Measurements from ENCODE around the gene SAMD1. TPM values are rescaled to one million over a fixed set of nuclear protein-coding genes. Genes with fewer than 3 reads are reported as not detected.

The SAMD1 gene
- polyA plus RNA-seq, 3 donors, result 0.78 to 19.4 (median 1.4) TPM

- H3K27me3 Mint-ChIP-seq (ENCODE audit: low read depth in 3 of 3), result peaks cover 47 to 65% (median 64%) of the 10 kb centered on the region in 3 donors
- H3K27ac ChIP-seq (ENCODE audit: low read depth in 1 of 2, low read length in 2 of 2), result no peak overlapping the region
- TF ChIP-seq CTCF (IDR thresholded peaks at IDR 0.05), result no peak
- H3K4me1 Mint-ChIP-seq, result peaks cover 20% of the 10 kb centered on the region
- peaks cover 16 to 52% of the 10 kb centered on the region in 2 donors for H3K27me3 ChIP-seq (ENCODE audit: control insufficient read depth in 2 of 2, insufficient read depth in 2 of 2, low read length in 2 of 2)
- peaks cover 0 to 3% of the 10 kb centered on the region in 2 donors for H3K9me3 ChIP-seq (replicated peaks in 1 of 2; ENCODE audit: control insufficient read depth in 1 of 2, insufficient read depth in 1 of 2, low read length in 2 of 2)
- peaks cover 6 to 9% of the 10 kb centered on the region in 2 donors for H3K4me1 ChIP-seq (ENCODE audit: control insufficient read depth in 1 of 2, insufficient read depth in 2 of 2, low read length in 2 of 2)
- peaks cover 4 to 7% of the 10 kb centered on the region in 2 donors for H3K36me3 Mint-ChIP-seq
- H3K9ac ChIP-seq (ENCODE audit: insufficient read depth, low read length, poor library complexity, severe bottlenecking), result no peak overlapping the region
- WGBS (ENCODE audit: insufficient coverage), result 43% methylated on average over 3 of the region's 8 CpGs
- no peak overlapping the region for H3K4me2 ChIP-seq (replicated peaks; ENCODE audit: extremely low read depth, low read length, poor library complexity, severe bottlenecking)
- H4K20me1 ChIP-seq (ENCODE audit: insufficient read depth, low read length), result no peaks in the 10 kb centered on the region
- intact Hi-C loops (cut with micrococcal nuclease), result no loop called here
- no peaks in the 10 kb centered on the region for H3K79me2 ChIP-seq (ENCODE audit: insufficient read depth, low read length)
- H3K4me3 ChIP-seq (replicated peaks in 1 of 3; ENCODE audit: low read depth in 2 of 3, low read length in 3 of 3), result no peak overlapping the region
- H2AFZ ChIP-seq (ENCODE audit: insufficient read depth, low read depth, low read length, poor library complexity, severe bottlenecking), result no peak overlapping the region
- no peak for DNase-seq
- H3K27ac Mint-ChIP-seq, result peak overlapping the region in 1 of 7 donors; percentile 80
- no peaks in the 10 kb centered on the region for H3K36me3 ChIP-seq (replicated peaks in 1 of 2; ENCODE audit: control insufficient read depth in 1 of 2, insufficient read depth in 2 of 2, low read length in 2 of 2)
- H3K9me3 Mint-ChIP-seq, result peaks cover 0 to 10% (median 1%) of the 10 kb centered on the region in 7 donors
- H3K4me3 Mint-ChIP-seq, result peak overlapping the region in 1 of 2 donors; percentile 62
These were observed 30.8 kb downstream of the SAMD1 start for GRCh38 chr19:14059652-14060155.

- H3K4me3 Mint-ChIP-seq, result peak overlapping the region in 1 of 2 donors; percentile 79
- no peaks in the 10 kb centered on the region for H3K79me2 ChIP-seq (ENCODE audit: insufficient read depth, low read length)
- intact Hi-C loops (cut with micrococcal nuclease), result no loop called here
- no peak overlapping the region for H2AFZ ChIP-seq (ENCODE audit: insufficient read depth, low read depth, low read length, poor library complexity, severe bottlenecking)
- H3K9me3 ChIP-seq (replicated peaks in 1 of 2; ENCODE audit: control insufficient read depth in 1 of 2, insufficient read depth in 1 of 2, low read length in 2 of 2), result peaks cover 0 to 3% of the 10 kb centered on the region in 2 donors
- DNase-seq, result peak in 1 of 3 donors; percentile 39
- H3K27me3 Mint-ChIP-seq (ENCODE audit: low read depth in 3 of 3), result peaks cover 53 to 71% (median 70%) of the 10 kb centered on the region in 3 donors
- peak overlapping the region; percentile 5 for H3K4me2 ChIP-seq (replicated peaks; ENCODE audit: extremely low read depth, low read length, poor library complexity, severe bottlenecking)
- no peak overlapping the region for H3K27ac ChIP-seq (ENCODE audit: low read depth in 1 of 2, low read length in 2 of 2)
- peaks cover 16 to 54% of the 10 kb centered on the region in 2 donors for H3K27me3 ChIP-seq (ENCODE audit: control insufficient read depth in 2 of 2, insufficient read depth in 2 of 2, low read length in 2 of 2)
- WGBS (ENCODE audit: insufficient coverage), result 4% methylated on average over 9 of the region's 15 CpGs
- peaks cover 6 to 9% of the 10 kb centered on the region in 2 donors for H3K4me1 ChIP-seq (ENCODE audit: control insufficient read depth in 1 of 2, insufficient read depth in 2 of 2, low read length in 2 of 2)
- H3K9me3 Mint-ChIP-seq, result peaks cover 0 to 10% (median 1%) of the 10 kb centered on the region in 7 donors
- H3K9ac ChIP-seq (ENCODE audit: insufficient read depth, low read length, poor library complexity, severe bottlenecking), result no peak overlapping the region
- peaks cover 4 to 7% of the 10 kb centered on the region in 2 donors for H3K36me3 Mint-ChIP-seq
- H3K4me1 Mint-ChIP-seq, result peaks cover 23% of the 10 kb centered on the region
- TF ChIP-seq CTCF (IDR thresholded peaks at IDR 0.05), result peak; percentile 86
- H3K27ac Mint-ChIP-seq, result no peak overlapping the region
- H3K4me3 ChIP-seq (replicated peaks in 1 of 3; ENCODE audit: low read depth in 2 of 3, low read length in 3 of 3), result no peak overlapping the region
- no peaks in the 10 kb centered on the region for H3K36me3 ChIP-seq (replicated peaks in 1 of 2; ENCODE audit: control insufficient read depth in 1 of 2, insufficient read depth in 2 of 2, low read length in 2 of 2)
- no peaks in the 10 kb centered on the region for H4K20me1 ChIP-seq (ENCODE audit: insufficient read depth, low read length)
These were observed 31.5 kb downstream of the SAMD1 start for GRCh38 chr19:14059093-14059480.
